Stimulated activated CD8-positive, alpha-beta memory T cell treated with anti-CD3 and anti-CD28 coated beads, Interleukin-7, amount 100 ng/mL, for 1 hour (primary cell): ENCODE data around the gene ADAMTSL4.
"Not testable (repeated sequence)": the region's sequence is repeated elsewhere in the genome, so short reads cannot be mapped to it uniquely, and the experiment has no call there.

Source experiments
- DNase-seq, 2 donors: peaks; one replicate each; pipeline ENCODE4 v3.0.0-alpha.2; 2020; ENCODE audit warnings: low read depth in 2 of 2

The ADAMTSL4 gene

GRCh38 chr1:150582371-150582770, 33.2 kb downstream of the ADAMTSL4 start:
- DNase-seq = no peak

- no peak for DNase-seq
These were observed 47.1 kb downstream of the ADAMTSL4 start for GRCh38 chr1:150596095-150596892.

- no peak for DNase-seq
These were observed 47.8 kb downstream of the ADAMTSL4 start for GRCh38 chr1:150596976-150597375.

DNA sequence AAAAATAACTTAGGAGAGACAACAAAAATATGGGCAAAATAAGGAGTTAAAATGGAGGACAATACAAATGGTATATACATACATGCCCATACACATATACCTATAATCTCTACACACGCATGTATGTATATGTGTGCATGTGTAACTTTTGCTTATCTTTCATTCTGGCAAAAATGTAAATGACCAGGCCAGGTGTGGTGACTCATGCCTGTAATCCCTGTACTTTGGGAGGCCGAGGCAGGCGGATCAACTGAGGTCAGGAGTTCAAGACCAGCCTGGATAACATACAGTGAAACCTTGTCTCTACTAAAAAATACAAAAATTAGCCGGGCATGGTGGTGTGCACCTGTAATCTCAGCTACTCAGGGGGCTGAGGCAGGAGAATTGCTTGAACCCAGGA, 49.1 kb downstream of the ADAMTSL4 start:
- DNase-seq = not testable (repeated sequence)

DNA sequence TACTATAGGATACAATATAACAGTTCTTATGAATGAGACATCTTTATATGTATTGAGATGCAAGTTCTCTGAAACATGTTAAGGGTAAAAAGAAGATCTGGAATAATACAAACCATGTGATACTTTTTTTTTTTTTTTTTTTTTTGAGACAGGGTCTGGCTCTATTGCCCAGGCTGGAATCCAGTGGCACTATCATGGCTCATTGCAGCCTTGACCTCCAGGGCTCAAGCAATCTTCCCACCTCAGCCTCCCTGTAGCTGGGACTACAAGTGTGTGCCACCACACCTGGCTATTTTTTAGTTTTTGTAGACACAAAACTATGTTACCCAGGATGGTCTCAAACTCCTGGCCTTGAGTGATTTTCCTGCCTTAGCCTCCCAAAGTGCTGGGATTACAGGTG, 52.3 kb downstream of the ADAMTSL4 start:
- DNase-seq = no peak

DNA sequence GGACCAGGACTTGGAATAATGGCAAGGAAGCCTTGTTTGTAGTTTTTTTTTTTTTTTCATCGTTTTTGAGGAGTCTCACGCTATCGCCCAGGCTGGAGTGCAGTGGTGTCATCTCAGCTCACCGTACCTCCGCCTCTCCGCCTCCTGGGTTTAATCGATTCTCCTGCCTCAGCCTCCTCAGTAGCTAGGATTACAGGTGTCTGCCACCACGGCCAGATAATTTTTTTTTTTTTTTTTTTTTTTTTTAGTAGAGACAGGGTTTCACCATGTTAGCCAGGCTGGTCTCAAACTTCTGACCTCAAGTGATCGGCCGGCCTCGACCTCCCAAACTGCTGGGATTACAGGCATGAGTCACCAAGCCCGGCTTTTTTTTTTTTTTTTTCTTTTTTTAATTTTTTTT, 53.2 kb downstream of the ADAMTSL4 start:
- DNase-seq = not testable (repeated sequence)

DNA sequence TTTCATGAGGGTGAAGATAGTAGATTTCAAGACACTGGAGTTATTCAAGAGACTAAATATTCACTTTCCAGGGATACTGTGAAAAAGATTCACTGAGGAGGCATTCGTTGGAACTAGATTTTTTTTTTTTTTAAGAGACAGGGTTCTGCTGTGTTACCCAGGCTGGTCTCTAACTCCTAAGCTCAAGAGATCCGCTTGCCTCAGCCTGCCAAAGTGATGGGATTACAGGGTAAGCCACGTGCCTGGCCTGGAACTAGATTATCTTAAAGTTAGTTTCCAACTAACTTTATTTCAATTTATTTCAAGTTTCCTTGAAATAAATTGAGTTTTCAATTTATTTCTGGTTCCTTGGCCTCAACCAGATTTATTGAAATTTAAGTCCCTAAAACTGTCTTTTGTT, 54.5 kb downstream of the ADAMTSL4 start:
- DNase-seq = no peak

DNA sequence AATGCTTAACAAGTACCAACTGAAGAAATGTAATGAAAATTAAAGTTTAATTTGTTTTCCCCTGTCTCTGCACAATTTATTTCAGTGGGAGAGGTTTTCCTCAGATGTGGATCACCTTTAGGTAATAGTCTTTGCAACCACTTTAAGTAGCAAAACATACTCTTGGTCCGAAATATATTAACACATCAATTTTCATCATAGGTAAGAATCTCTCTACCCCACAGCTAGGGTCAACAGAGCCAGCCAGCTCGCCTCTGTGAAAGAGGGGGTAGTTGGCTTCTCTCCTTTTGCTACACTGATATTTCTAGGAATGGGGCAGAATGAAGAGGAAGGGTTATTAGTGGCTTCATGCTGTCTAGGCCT, 55.0 kb downstream of the ADAMTSL4 start:
- DNase-seq = no peak

- not testable (repeated sequence) for DNase-seq
These were observed 56.2 kb downstream of the ADAMTSL4 start for GRCh38 chr1:150605451-150605731.

- no peak for DNase-seq
These were observed 57.4 kb downstream of the ADAMTSL4 start for GRCh38 chr1:150606463-150607142.

GRCh38 chr1:150609732-150610131, 60.5 kb downstream of the ADAMTSL4 start:
- DNase-seq = no peak
